ENCODE results near the gene SFXN1. TPM values are rescaled to one million over a fixed set of nuclear protein-coding genes. Genes with fewer than 3 reads are reported as not detected.
A peak's percentile ranks its signal among the peaks of the same experiment; 100 is the strongest.
"Not testable (repeated sequence)": the region's sequence is repeated elsewhere in the genome, so short reads cannot be mapped to it uniquely, and the experiment has no call there.

SFXN1 gene, protein sequence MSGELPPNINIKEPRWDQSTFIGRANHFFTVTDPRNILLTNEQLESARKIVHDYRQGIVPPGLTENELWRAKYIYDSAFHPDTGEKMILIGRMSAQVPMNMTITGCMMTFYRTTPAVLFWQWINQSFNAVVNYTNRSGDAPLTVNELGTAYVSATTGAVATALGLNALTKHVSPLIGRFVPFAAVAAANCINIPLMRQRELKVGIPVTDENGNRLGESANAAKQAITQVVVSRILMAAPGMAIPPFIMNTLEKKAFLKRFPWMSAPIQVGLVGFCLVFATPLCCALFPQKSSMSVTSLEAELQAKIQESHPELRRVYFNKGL
- polyA plus RNA-seq, result 10 to 100 TPM in 1 of 2 donors, 1 to 10 TPM in 1; 9.3 to 14.1 TPM

DNA sequence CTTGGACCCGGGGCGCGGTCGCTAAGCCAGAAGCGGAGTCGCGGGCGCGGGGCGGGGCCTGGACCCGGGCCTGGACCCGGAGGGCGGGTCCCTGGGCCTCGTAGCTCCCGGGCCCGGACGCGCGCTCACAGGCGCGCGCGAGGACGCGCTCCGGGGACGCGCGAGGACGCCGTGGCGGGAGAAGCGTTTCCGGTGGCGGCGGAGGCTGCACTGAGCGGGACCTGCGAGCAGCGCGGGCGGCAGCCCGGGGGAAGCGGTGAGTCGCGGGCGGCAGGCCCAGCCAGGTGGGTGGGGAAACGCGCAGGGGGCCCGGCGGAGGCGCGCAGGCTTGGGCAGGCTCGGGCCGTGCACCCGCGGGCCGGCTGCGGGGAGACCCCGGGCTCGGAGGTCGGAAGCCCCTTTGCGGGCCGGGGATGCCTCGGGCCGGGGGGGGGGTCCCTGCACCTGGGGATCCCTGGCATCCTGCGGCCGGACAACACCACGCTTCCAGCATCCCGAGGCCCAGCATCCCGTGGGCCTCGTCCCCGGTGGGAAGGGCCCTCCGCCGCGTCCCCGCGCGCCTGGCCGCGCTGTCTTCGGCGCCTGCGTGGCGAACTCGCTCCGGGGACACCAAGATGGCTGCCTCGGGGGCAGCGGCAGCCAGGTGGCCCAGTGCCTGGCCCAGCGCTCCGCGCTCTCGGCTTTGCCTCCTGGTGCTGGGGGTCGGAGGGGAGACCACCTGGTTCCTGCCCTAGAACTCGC, at the start of gene SFXN1:
SFXN1 (plus strand) TSS at position 177 of the 741 bp plus-strand sequence. CDS start 13,544 bp downstream, outside the sequence.
- Histone ChIP-seq H3K4me1 (ENCODE audit: control insufficient read depth in 2 of 2, insufficient read depth in 2 of 2, low read length in 1 of 2) (peaks cover 4 to 7% of the 10 kb centered on the region in 2 donors), H3K4me3 (ENCODE audit: low read depth in 1 of 2, low read length in 2 of 2) (peak within 1 kb of the TSS; percentile 79 to 80), H3K27ac (ENCODE audit: low read depth in 2 of 2, low read length in 1 of 2) (peak within 1 kb of the TSS; percentile 72 to 80), H3K9me3 (ENCODE audit: control insufficient read depth in 2 of 2, insufficient read depth in 1 of 2, low read depth in 1 of 2, low read length in 1 of 2) (no peaks in the 10 kb centered on the region), H3K27me3 (ENCODE audit: control insufficient read depth in 1 of 2, insufficient read depth in 2 of 2, low read length in 2 of 2) (no peaks in the 10 kb centered on the region), H3K36me3 (ENCODE audit: control insufficient read depth in 2 of 2, insufficient read depth in 2 of 2, low read length in 1 of 2) (peaks cover 0 to 2% of the 10 kb centered on the region in 2 donors)
- WGBS, 2 donors, result 0 to 1% methylated on average over 64 to 94 of the region's 94 CpGs

DNA sequence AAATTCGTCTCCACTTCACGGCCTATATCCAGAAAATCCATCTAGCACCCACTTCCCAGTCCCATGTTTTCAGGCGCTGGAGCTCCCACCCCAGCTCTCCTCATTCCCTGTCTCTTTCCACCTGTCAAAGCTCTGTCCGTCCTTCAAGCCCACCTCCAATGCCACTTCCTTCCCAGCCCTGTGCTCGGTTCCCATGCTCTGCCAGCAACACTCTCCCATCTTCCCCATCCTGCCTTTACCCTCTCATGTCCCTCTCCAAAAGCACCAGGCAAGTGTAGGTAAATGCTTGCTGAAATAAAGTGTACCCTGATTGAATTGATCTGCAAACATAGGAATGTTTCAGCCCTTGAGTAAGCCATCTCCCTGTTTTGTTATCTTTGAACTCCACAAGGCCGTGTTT, 43.6 kb upstream of the SFXN1 start:
- Histone ChIP-seq H3K36me3 (ENCODE audit: control insufficient read depth in 2 of 2, insufficient read depth in 2 of 2, low read length in 1 of 2) (no peaks in the 10 kb centered on the region), H3K9me3 (ENCODE audit: control insufficient read depth in 2 of 2, insufficient read depth in 1 of 2, low read depth in 1 of 2, low read length in 1 of 2) (no peaks in the 10 kb centered on the region), H3K27me3 (ENCODE audit: control insufficient read depth in 1 of 2, insufficient read depth in 2 of 2, low read length in 2 of 2) (no peaks in the 10 kb centered on the region), H3K4me3 (ENCODE audit: low read depth in 1 of 2, low read length in 2 of 2) (no peak overlapping the region), H3K4me1 (ENCODE audit: control insufficient read depth in 2 of 2, insufficient read depth in 2 of 2, low read length in 1 of 2) (no peaks in the 10 kb centered on the region), H3K27ac (ENCODE audit: low read depth in 2 of 2, low read length in 1 of 2) (no peak overlapping the region)
- WGBS, 2 donors, result 75 to 79% methylated on average over 6 of the region's 6 CpGs

DNA sequence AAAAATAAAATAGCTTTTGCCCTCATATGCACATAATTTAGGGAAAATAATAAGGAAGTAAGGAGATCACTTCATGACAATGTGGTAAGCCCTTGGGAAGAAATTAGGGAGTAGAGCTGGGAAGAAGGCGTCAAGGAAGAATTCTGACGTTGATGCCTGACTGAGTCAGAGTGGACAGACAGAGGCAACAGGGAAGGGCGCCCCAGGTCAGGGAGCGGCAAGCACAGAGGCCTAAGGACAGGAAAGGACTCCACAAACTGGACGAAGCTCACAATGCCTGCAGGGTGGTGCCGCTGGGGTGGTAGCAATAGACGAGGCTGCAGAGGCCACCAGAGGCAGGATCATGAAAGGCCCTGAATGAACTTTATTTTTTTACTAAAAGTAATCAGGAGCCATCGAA, 42.0 kb upstream of the SFXN1 start:
- H3K4me1 ChIP-seq (ENCODE audit: control insufficient read depth in 2 of 2, insufficient read depth in 2 of 2, low read length in 1 of 2), result no peaks in the 10 kb centered on the region

DNA sequence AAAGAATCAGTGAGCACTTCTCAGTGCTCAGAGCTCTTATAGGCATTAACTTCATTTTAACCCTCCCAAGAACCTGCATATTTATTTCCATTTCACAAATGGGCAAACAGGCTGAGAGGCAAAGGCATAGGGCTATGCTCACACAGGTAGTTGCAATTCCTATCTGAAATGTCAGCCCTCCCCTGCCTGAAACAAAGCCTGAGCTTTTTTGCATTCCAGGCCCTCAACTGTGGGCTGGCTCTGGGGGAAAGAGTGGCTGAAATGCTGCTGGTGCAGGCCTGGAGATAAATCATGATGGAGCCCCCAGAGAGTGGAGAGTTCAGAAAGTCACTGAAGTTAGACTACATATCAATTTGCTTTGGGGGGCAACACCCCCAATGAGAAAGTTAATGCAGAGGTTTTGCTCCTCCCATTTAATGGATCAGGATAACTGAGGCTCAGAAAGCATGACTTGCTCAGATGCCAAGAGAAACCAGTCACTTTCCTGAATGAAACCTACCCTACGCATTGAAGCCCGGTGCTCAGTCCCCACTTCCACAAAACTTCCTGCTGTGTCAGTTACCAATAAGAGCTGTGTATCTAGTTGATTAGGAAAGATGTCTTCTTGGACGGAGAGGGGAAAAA, 40.0 kb upstream of the SFXN1 start:
- 76 to 84% methylated on average over 3 of the region's 3 CpGs for WGBS, 2 donors
- Histone ChIP-seq H3K27ac (ENCODE audit: low read depth in 2 of 2, low read length in 1 of 2) (no peak overlapping the region), H3K4me1 (ENCODE audit: control insufficient read depth in 2 of 2, insufficient read depth in 2 of 2, low read length in 1 of 2) (no peaks in the 10 kb centered on the region), H3K9me3 (ENCODE audit: control insufficient read depth in 2 of 2, insufficient read depth in 1 of 2, low read depth in 1 of 2, low read length in 1 of 2) (no peaks in the 10 kb centered on the region), H3K27me3 (ENCODE audit: control insufficient read depth in 1 of 2, insufficient read depth in 2 of 2, low read length in 2 of 2) (no peaks in the 10 kb centered on the region), H3K36me3 (ENCODE audit: control insufficient read depth in 2 of 2, insufficient read depth in 2 of 2, low read length in 1 of 2) (no peaks in the 10 kb centered on the region), H3K4me3 (ENCODE audit: low read depth in 1 of 2, low read length in 2 of 2) (no peak overlapping the region)

More for the DNA sequence above, 42.0 kb upstream of the SFXN1 start:
- Histone ChIP-seq H3K36me3 (ENCODE audit: control insufficient read depth in 2 of 2, insufficient read depth in 2 of 2, low read length in 1 of 2) (no peaks in the 10 kb centered on the region), H3K27ac (ENCODE audit: low read depth in 2 of 2, low read length in 1 of 2) (no peak overlapping the region), H3K4me3 (ENCODE audit: low read depth in 1 of 2, low read length in 2 of 2) (no peak overlapping the region), H3K9me3 (ENCODE audit: control insufficient read depth in 2 of 2, insufficient read depth in 1 of 2, low read depth in 1 of 2, low read length in 1 of 2) (no peaks in the 10 kb centered on the region), H3K27me3 (ENCODE audit: control insufficient read depth in 1 of 2, insufficient read depth in 2 of 2, low read length in 2 of 2) (no peaks in the 10 kb centered on the region)
- WGBS, 2 donors, result 72 to 74% methylated on average over 8 of the region's 8 CpGs

DNA sequence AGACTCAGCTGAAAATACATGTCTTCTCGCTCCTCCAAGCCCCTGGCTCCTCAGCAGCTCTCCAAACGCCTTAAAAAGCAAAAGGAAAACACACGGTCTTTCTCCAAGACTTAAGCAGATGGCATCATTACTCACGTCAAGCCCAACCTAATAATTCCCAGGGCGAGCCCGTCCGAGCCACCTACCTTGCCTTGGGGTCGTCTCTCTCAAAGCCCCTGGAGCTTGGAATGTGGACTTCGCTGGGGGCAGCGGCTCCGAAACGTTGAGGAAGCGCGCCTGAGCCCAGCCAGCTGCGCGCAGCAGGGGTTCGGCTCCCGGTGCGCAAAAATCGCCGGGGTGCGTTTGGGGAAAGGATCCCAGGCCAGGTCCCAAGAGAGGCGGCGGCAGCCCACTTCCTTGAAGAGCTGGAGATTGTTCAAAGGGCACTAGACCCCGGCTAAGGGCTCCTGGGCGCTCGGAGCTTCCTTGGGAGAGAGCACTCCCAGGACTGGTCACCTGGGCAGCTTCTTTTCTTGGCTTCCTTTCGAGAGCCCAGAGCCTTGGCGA, 34.8 kb upstream of the SFXN1 start:
- Histone ChIP-seq H3K4me1 (ENCODE audit: control insufficient read depth in 2 of 2, insufficient read depth in 2 of 2, low read length in 1 of 2) (peaks cover 7 to 12% of the 10 kb centered on the region in 2 donors), H3K4me3 (ENCODE audit: low read depth in 1 of 2, low read length in 2 of 2) (no peak overlapping the region), H3K27me3 (ENCODE audit: control insufficient read depth in 1 of 2, insufficient read depth in 2 of 2, low read length in 2 of 2) (peaks cover 0 to 4% of the 10 kb centered on the region in 2 donors), H3K36me3 (ENCODE audit: control insufficient read depth in 2 of 2, insufficient read depth in 2 of 2, low read length in 1 of 2) (no peaks in the 10 kb centered on the region), H3K9me3 (ENCODE audit: control insufficient read depth in 2 of 2, insufficient read depth in 1 of 2, low read depth in 1 of 2, low read length in 1 of 2) (no peaks in the 10 kb centered on the region), H3K27ac (ENCODE audit: low read depth in 2 of 2, low read length in 1 of 2) (no peak overlapping the region)
- 15 to 22% methylated on average over 29 of the region's 29 CpGs for WGBS, 2 donors

DNA sequence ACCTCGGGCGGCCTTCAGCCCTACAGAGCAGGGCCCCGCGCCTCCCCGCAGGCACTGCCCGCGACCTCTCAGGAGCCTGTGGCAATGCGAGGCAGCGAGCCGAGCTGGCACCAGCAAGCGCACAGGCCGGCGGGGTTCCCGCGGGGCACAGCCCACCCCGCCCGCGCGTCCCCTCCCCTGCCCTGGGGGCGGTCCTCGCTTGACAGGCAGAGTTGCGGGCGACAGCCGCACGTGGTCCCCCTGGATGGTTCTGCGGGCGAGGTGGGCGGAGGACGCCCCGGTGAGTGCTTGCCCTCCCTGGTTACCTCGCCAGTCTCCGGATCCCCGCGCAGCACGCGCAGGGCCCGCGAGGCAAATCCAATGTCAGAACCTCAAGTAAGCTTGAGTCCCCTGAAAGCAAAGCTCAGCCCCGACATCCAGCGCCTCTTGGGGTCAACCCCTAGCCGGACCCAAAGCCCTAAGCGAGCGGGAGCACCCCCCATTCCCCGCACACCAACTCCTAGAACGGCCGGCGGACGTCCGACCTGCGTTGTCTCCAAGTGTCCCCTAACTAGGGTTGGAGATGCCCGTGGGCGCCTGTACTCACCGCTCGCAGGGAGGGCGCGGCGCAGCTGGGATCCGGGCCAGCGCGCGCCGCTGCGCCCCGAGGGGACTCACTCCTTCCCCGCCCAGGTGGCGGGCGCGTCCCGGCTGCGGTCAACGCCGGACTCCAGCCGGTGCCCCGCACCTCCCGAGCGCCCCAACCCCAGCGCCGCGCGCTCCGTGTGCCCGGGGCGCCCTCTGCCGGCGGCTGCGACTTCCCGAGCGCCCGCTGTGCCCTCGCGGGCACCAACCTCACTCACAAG, 34.1 kb upstream of the SFXN1 start, which contains the start of gene DRD1:
DRD1 (minus strand) TSS at position 123 of the 845 bp plus-strand sequence. CDS start 1,083 bp downstream, outside the sequence.
- Histone ChIP-seq H3K27me3 (ENCODE audit: control insufficient read depth in 1 of 2, insufficient read depth in 2 of 2, low read length in 2 of 2) (peaks cover 0 to 4% of the 10 kb centered on the region in 2 donors), H3K27ac (ENCODE audit: low read depth in 2 of 2, low read length in 1 of 2) (no peak within 1 kb of the TSS), H3K36me3 (ENCODE audit: control insufficient read depth in 2 of 2, insufficient read depth in 2 of 2, low read length in 1 of 2) (no peaks in the 10 kb centered on the region), H3K4me1 (ENCODE audit: control insufficient read depth in 2 of 2, insufficient read depth in 2 of 2, low read length in 1 of 2) (peaks cover 7 to 12% of the 10 kb centered on the region in 2 donors), H3K9me3 (ENCODE audit: control insufficient read depth in 2 of 2, insufficient read depth in 1 of 2, low read depth in 1 of 2, low read length in 1 of 2) (no peaks in the 10 kb centered on the region), H3K4me3 (ENCODE audit: low read depth in 1 of 2, low read length in 2 of 2) (peak within 1 kb of the TSS; percentile 15 to 19)
- whole genome bisulfite sequencing, 2 donors, result 1 to 3% methylated on average over 83 to 91 of the region's 91 CpGs

DNA sequence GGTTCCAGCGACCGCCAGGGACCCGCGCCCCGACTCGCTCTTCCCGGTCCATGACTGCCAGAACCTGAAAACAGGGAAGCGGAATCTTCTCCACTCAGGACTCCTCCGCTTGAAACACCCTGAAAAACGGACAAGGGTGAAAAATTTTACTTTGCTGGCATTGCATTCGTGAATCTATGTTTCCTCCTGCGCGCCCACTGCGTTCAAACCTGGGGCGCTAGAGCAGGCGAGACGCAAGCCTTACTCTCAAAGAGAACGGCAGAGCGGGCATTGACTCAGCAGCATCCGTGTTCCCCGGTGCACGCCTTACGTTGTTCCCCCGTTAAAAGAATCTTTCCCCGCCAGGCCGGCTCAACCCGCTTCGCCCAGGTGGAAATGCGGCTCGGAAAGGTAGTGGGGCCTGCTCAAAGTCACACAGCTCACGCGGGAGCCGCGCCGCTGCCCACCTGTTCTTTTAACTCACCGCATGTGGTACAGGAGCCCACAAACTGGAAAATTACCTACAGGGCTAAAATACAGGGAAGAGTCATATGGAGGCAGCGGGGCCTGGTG, 33.4 kb upstream of the SFXN1 start:
- H3K36me3 ChIP-seq (ENCODE audit: control insufficient read depth in 2 of 2, insufficient read depth in 2 of 2, low read length in 1 of 2), result no peaks in the 10 kb centered on the region
- 19 to 21% methylated on average over 37 of the region's 37 CpGs for WGBS, 2 donors
- H3K9me3 ChIP-seq (ENCODE audit: control insufficient read depth in 2 of 2, insufficient read depth in 1 of 2, low read depth in 1 of 2, low read length in 1 of 2), result no peaks in the 10 kb centered on the region
- peaks cover 7 to 12% of the 10 kb centered on the region in 2 donors for H3K4me1 ChIP-seq (ENCODE audit: control insufficient read depth in 2 of 2, insufficient read depth in 2 of 2, low read length in 1 of 2)
- H3K27me3 ChIP-seq (ENCODE audit: control insufficient read depth in 1 of 2, insufficient read depth in 2 of 2, low read length in 2 of 2), result peaks cover 0 to 4% of the 10 kb centered on the region in 2 donors
- H3K4me3 ChIP-seq (ENCODE audit: low read depth in 1 of 2, low read length in 2 of 2), result peak overlapping the region in 1 of 2 donors; percentile 15
- H3K27ac ChIP-seq (ENCODE audit: low read depth in 2 of 2, low read length in 1 of 2), result no peak overlapping the region

DNA sequence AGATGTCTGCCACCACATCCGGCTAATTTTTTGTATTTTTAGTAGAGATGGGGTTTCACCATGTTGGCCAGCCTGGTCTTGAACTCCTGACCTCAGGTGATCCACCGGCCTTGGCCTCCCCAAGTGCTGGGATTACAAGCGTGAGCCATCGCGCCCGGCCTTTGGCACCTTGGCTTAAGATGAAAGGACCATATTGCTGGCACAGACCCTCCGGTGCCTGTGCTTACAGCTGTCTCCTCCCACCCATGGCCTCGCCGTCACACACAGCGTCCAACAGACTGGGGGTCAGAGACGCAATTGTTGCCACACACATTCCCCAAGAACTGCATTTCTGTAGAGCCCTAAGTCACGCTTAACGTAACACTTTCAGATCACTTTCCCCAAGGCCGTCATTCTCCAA, 32.0 kb upstream of the SFXN1 start:
- not testable (repeated sequence) for H3K36me3 ChIP-seq (ENCODE audit: control insufficient read depth in 2 of 2, insufficient read depth in 2 of 2, low read length in 1 of 2); H3K4me3 ChIP-seq (ENCODE audit: low read depth in 1 of 2, low read length in 2 of 2); H3K27me3 ChIP-seq (ENCODE audit: control insufficient read depth in 1 of 2, insufficient read depth in 2 of 2, low read length in 2 of 2); H3K9me3 ChIP-seq (ENCODE audit: control insufficient read depth in 2 of 2, insufficient read depth in 1 of 2, low read depth in 1 of 2, low read length in 1 of 2); H3K27ac ChIP-seq (ENCODE audit: low read depth in 2 of 2, low read length in 1 of 2)
- 68 to 84% methylated on average over 14 of the region's 14 CpGs for WGBS, 2 donors
- peaks cover 7 to 12% of the 10 kb centered on the region in 2 donors for H3K4me1 ChIP-seq (ENCODE audit: control insufficient read depth in 2 of 2, insufficient read depth in 2 of 2, low read length in 1 of 2)

Data from esophagus (tissue), 2 donors.